GM12878 (cell line): Measurements from ENCODE around the gene WDR75. TPM values are rescaled to one million over a fixed set of nuclear protein-coding genes. Genes with fewer than 3 reads are reported as not detected.

ENCODE experiments used
- ATAC-seq: fragments of 200-7000 bp; cut with Tn5 transposase; 3 replicates; pipeline ENCODE4 v1.9.1; 2020; ENCODE audit warnings: mild to moderate bottlenecking, moderate library complexity
- BruUV-seq: library from RNA; stranded (reverse); fragments of 400-500 nt; replicated peaks from 2 replicates; lab custom pipeline; 2021; lab: Mats Ljungman, UMichigan
- CTCF ChIA-PET: fragments of 300-600 bp; sonication (Branson Sonifier 250); formaldehyde crosslinking; extraction: SDS; loops from one replicate; lab custom pipeline; 2021; ENCODE audit warnings: inconsistent platforms; lab: Yijun Ruan, JAX
- POLR2A ChIA-PET: fragments of 350-600 bp; formaldehyde crosslinking; extraction: SDS; loops from one replicate; lab custom pipeline; 2021; ENCODE audit warnings: inconsistent platforms; lab: Charles Lee
- RAD21 ChIA-PET: fragments of 300-600 bp; sonication (Branson Sonifier 250); formaldehyde crosslinking; loops from one replicate; lab custom pipeline; 2023; ENCODE audit warnings: antibody characterized with exemption; ENCODE audit not compliant: unreplicated experiment; lab: Charles Lee
- SMC1A ChIA-PET: fragments of 300-600 bp; sonication (Branson Sonifier 250); formaldehyde crosslinking; loops from one replicate; lab custom pipeline; 2023; ENCODE audit not compliant: unreplicated experiment, uncharacterized antibody; lab: Charles Lee
- DNase-seq: peaks from one replicate; pipeline ENCODE4 v3.0.0-alpha.2; 2011; ENCODE audit warnings: low read depth, low spot score
- FAIRE-seq: peaks from 3 replicates; lab custom pipeline; 2011; peaks lifted over from hg19 to GRCh38; lab: Jason Lieb, UNC
- H2AFZ ChIP-seq: 2 replicates; pipeline ENCODE4 v1.6.0; 2011; ENCODE audit warnings: low read depth, low read length, control low read depth; ENCODE audit not compliant: control insufficient read depth
- H3K27ac ChIP-seq: 2 replicates; pipeline ENCODE4 v1.5.1; 2011; ENCODE audit warnings: control low read depth; ENCODE audit not compliant: control insufficient read depth, insufficient read depth
- H3K27me3 ChIP-seq, 2 experiments: replicated peaks in 1 of 2; 2 replicates each; pipeline versions ENCODE4 v1.6.0 to v1.6.1; 2011; ENCODE audit warnings: low read length in 1 of 2; ENCODE audit not compliant: control insufficient read depth in 2 of 2, insufficient read depth in 2 of 2
- H3K36me3 ChIP-seq, 2 experiments: 2 replicates each; pipeline ENCODE4 v1.5.1; 2011; ENCODE audit warnings: low read length in 1 of 2; ENCODE audit not compliant: control insufficient read depth in 2 of 2, insufficient read depth in 2 of 2
- H3K4me1 ChIP-seq: 2 replicates; pipeline ENCODE4 v1.6.1; 2011; ENCODE audit warnings: mild to moderate bottlenecking, low read length, moderate library complexity, mixed read lengths; ENCODE audit not compliant: control insufficient read depth, insufficient read depth
- H3K4me2 ChIP-seq: 2 replicates; pipeline ENCODE4 v1.6.0; 2011; ENCODE audit warnings: control low read depth; ENCODE audit not compliant: control insufficient read depth, insufficient read depth
- H3K4me3 ChIP-seq: fragments of 200-600 bp; sonication (generic); 2 replicates; pipeline ENCODE4 v1.5.1; 2016
- H3K79me2 ChIP-seq: 2 replicates; pipeline ENCODE4 v1.6.0; 2011; ENCODE audit warnings: low read length; ENCODE audit not compliant: control insufficient read depth, insufficient read depth
- H3K9ac ChIP-seq: 2 replicates; pipeline ENCODE4 v1.8.0; 2011; ENCODE audit warnings: low read length, control low read depth, mixed read lengths; ENCODE audit not compliant: control insufficient read depth, insufficient read depth
- H3K9me3 ChIP-seq: replicated peaks from 3 replicates; pipeline ENCODE4 v1.5.1; 2011; ENCODE audit warnings: mild to moderate bottlenecking, low read length; ENCODE audit not compliant: control insufficient read depth, insufficient read depth
- H4K20me1 ChIP-seq: 2 replicates; pipeline ENCODE4 v1.6.0; 2011; ENCODE audit not compliant: control insufficient read depth, insufficient read depth
- BRCA1 ChIP-seq: IDR thresholded peaks from 2 replicates; pipeline ENCODE4 v1.6.1; 2011; ENCODE audit warnings: low read depth, low read length, improper control_type of control experiment
- EED ChIP-seq: sonication (generic); IDR thresholded peaks from 2 replicates; pipeline ENCODE4 v1.6.1; 2016; ENCODE audit warnings: antibody characterized with exemption, low read depth
- FOS ChIP-seq: IDR thresholded peaks from 3 replicates; pipeline ENCODE4 v1.6.1; 2011; ENCODE audit warnings: borderline replicate concordance; ENCODE audit not compliant: insufficient read length; ENCODE audit errors: extremely low read depth
- FOXK2 ChIP-seq: fragments of 450-650 bp; IDR thresholded peaks from 2 replicates; pipeline ENCODE4 v1.6.1; 2017; ENCODE audit warnings: mild to moderate bottlenecking, moderate library complexity
- HDAC2 ChIP-seq: fragments of 200-600 bp; sonication (generic); IDR thresholded peaks from 2 replicates; pipeline ENCODE4 v1.6.1; 2017
- MYB ChIP-seq: fragments of 150-350 bp; IDR thresholded peaks from 2 replicates; pipeline ENCODE4 v1.6.1; 2014; ENCODE audit warnings: mild to moderate bottlenecking, low read depth, low read length, borderline replicate concordance
- NR2F1 ChIP-seq: fragments of 450-650 bp; conservative IDR thresholded peaks from 2 replicates; pipeline ENCODE4 v1.6.1; 2017; ENCODE audit warnings: mild to moderate bottlenecking
- RELA ChIP-seq: fragments of 450-650 bp; IDR thresholded peaks from 2 replicates; pipeline ENCODE4 v1.8.0; 2014; ENCODE audit warnings: borderline replicate concordance; ENCODE audit not compliant: partially characterized antibody
- TCF12 ChIP-seq: IDR thresholded peaks from 2 replicates; pipeline ENCODE4 v1.6.1; 2011; ENCODE audit warnings: low read depth, mild to moderate bottlenecking, low read length
- ZSCAN29 ChIP-seq: fragments of 450-650 bp; IDR thresholded peaks from 2 replicates; pipeline ENCODE4 v1.6.1; 2017; ENCODE audit warnings: mild to moderate bottlenecking, moderate library complexity
- WGBS: methylation state at CpG from one replicate; pipeline ENCODE4 v1.1.6; 2016; ENCODE audit warnings: low lambda C conversion rate; ENCODE audit not compliant: insufficient replicate concordance, insufficient coverage; ENCODE audit errors: missing lambda C conversion rate; 5-methylcytosine and 5-hydroxymethylcytosine counted together
- in situ Hi-C: fragments of 300-500 bp; cut with MboI; formaldehyde crosslinking; loops from 9 replicates; pipeline ENCODE4 v1.14.3; 2018; ENCODE audit warnings: mixed read lengths
- intact Hi-C: fragments of 100-400 bp; cut with micrococcal nuclease; formaldehyde crosslinking; loops from one replicate; pipeline ENCODE4 v1.14.2; 2022; ENCODE audit not compliant: unreplicated experiment
- polyA plus RNA-seq, 11 experiments: library from polyadenylated mRNA; depleted of rRNA in 4 of 11; unstranded in 6 of 11; stranded (reverse) in 5 of 11; fragments of >200 nt; fragmentation: Nextera tagmentation in 4 of 11; fragmentation: Illumina TruSeq in 1 of 11; extraction: Ambion mirVana in 4 of 11; extraction: Trizol in 1 of 11; gene quantifications; 1 replicate in 1 of 11; 2 replicates in 10 of 11; pipeline versions ENCODE4 v1.2.1 to v1.2.3, GENCODE V29; 2011 to 2016; ENCODE audit warnings: inconsistent platforms in 2 of 11, missing spikeins in 2 of 11, low read depth in 1 of 11
- total RNA-seq, 4 experiments: library from RNA; depleted of rRNA in 3 of 4; stranded (reverse); fragments of >200 nt in 3 of 4; fragmentation: Illumina TruSeq in 1 of 4; extraction: Trizol in 1 of 4; gene quantifications; 2 replicates each; pipeline versions ENCODE4 v1.2.1 to v1.2.3, GENCODE V29; 2013 to 2021
- TF ChIP-seq, protein P1 (sequence below): IDR thresholded peaks from 2 replicates; pipeline ENCODE4 v1.6.1; 2012; ENCODE audit warnings: improper control_type of control experiment, low read depth, low read length; ENCODE audit not compliant: insufficient replicate concordance
- TF ChIP-seq, protein P2 (sequence below): fragments of 150-350 bp; IDR thresholded peaks from 2 replicates; pipeline ENCODE4 v1.6.1; 2014; ENCODE audit warnings: mild to moderate bottlenecking, low read depth, low read length
- TF ChIP-seq, protein P3 (sequence below): fragments of 450-650 bp; IDR thresholded peaks from 2 replicates; pipeline ENCODE4 v1.6.1; 2016; ENCODE audit warnings: mild to moderate bottlenecking, moderate library complexity, borderline replicate concordance

Gene WDR75
- total and polyA plus RNA-seq, 10 of the 15 experiments (the other 5 are each of a cell fraction or from before 2014, with no cell fraction given), result 53.1 to 98.5 (median 71.5) TPM

GRCh38 chr2:189406586-189407233, 34.6 kb upstream of the WDR75 start:
- Histone ChIP-seq H3K36me3 (no peaks in the 10 kb centered on the region), H3K27ac (no peak overlapping the region), H3K79me2 (no peaks in the 10 kb centered on the region), H3K27me3 (no peaks in the 10 kb centered on the region), H3K4me3 (no peak overlapping the region), H3K4me1 (no peaks in the 10 kb centered on the region), H2AFZ (no peak overlapping the region), H3K9me3 (no peaks in the 10 kb centered on the region), H4K20me1 (no peaks in the 10 kb centered on the region), H3K4me2 (no peak overlapping the region), H3K9ac (no peak overlapping the region)
- SMC1A ChIA-PET, result interaction anchor here (0.9 to 2.5 kb wide), 11 partner anchors 8 to 884 kb away, joined by 3 to 10 read pairs (median 4); no protein-coding TSS in a partner anchor
- FAIRE-seq, result no peak
- intact Hi-C loops (no loop called here), in situ Hi-C loops (no loop called here)
- RAD21 ChIA-PET, result interaction anchor here (0.9 to 1.8 kb wide), 5 partner anchors 11 to 428 kb away, joined by 3 to 9 read pairs (median 4); no protein-coding TSS in a partner anchor
- no peak for DNase-seq
- CTCF ChIA-PET, result interaction anchor here (0.9 to 2.8 kb wide), 8 partner anchors 263 to 882 kb away, joined by 3 to 13 read pairs (median 4); no protein-coding TSS in a partner anchor
- ATAC-seq, result no peak
- POLR2A ChIA-PET, result no interaction called here
- no TSS peak for BruUV-seq
- 0% methylated on average over 1 of the region's 1 CpG for WGBS
- no peak for TF ChIP-seq EED
- TF ChIP-seq RELA, result no peak
- TF ChIP-seq TCF12, result no peak
- TF ChIP-seq, protein P1, sequence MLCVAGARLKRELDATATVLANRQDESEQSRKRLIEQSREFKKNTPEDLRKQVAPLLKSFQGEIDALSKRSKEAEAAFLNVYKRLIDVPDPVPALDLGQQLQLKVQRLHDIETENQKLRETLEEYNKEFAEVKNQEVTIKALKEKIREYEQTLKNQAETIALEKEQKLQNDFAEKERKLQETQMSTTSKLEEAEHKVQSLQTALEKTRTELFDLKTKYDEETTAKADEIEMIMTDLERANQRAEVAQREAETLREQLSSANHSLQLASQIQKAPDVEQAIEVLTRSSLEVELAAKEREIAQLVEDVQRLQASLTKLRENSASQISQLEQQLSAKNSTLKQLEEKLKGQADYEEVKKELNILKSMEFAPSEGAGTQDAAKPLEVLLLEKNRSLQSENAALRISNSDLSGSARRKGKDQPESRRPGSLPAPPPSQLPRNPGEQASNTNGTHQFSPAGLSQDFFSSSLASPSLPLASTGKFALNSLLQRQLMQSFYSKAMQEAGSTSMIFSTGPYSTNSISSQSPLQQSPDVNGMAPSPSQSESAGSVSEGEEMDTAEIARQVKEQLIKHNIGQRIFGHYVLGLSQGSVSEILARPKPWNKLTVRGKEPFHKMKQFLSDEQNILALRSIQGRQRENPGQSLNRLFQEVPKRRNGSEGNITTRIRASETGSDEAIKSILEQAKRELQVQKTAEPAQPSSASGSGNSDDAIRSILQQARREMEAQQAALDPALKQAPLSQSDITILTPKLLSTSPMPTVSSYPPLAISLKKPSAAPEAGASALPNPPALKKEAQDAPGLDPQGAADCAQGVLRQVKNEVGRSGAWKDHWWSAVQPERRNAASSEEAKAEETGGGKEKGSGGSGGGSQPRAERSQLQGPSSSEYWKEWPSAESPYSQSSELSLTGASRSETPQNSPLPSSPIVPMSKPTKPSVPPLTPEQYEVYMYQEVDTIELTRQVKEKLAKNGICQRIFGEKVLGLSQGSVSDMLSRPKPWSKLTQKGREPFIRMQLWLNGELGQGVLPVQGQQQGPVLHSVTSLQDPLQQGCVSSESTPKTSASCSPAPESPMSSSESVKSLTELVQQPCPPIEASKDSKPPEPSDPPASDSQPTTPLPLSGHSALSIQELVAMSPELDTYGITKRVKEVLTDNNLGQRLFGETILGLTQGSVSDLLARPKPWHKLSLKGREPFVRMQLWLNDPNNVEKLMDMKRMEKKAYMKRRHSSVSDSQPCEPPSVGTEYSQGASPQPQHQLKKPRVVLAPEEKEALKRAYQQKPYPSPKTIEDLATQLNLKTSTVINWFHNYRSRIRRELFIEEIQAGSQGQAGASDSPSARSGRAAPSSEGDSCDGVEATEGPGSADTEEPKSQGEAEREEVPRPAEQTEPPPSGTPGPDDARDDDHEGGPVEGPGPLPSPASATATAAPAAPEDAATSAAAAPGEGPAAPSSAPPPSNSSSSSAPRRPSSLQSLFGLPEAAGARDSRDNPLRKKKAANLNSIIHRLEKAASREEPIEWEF, result no peak
- no peak for TF ChIP-seq FOXK2
- TF ChIP-seq, protein P2, sequence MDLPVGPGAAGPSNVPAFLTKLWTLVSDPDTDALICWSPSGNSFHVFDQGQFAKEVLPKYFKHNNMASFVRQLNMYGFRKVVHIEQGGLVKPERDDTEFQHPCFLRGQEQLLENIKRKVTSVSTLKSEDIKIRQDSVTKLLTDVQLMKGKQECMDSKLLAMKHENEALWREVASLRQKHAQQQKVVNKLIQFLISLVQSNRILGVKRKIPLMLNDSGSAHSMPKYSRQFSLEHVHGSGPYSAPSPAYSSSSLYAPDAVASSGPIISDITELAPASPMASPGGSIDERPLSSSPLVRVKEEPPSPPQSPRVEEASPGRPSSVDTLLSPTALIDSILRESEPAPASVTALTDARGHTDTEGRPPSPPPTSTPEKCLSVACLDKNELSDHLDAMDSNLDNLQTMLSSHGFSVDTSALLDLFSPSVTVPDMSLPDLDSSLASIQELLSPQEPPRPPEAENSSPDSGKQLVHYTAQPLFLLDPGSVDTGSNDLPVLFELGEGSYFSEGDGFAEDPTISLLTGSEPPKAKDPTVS, result no peak
- TF ChIP-seq, protein P3, sequence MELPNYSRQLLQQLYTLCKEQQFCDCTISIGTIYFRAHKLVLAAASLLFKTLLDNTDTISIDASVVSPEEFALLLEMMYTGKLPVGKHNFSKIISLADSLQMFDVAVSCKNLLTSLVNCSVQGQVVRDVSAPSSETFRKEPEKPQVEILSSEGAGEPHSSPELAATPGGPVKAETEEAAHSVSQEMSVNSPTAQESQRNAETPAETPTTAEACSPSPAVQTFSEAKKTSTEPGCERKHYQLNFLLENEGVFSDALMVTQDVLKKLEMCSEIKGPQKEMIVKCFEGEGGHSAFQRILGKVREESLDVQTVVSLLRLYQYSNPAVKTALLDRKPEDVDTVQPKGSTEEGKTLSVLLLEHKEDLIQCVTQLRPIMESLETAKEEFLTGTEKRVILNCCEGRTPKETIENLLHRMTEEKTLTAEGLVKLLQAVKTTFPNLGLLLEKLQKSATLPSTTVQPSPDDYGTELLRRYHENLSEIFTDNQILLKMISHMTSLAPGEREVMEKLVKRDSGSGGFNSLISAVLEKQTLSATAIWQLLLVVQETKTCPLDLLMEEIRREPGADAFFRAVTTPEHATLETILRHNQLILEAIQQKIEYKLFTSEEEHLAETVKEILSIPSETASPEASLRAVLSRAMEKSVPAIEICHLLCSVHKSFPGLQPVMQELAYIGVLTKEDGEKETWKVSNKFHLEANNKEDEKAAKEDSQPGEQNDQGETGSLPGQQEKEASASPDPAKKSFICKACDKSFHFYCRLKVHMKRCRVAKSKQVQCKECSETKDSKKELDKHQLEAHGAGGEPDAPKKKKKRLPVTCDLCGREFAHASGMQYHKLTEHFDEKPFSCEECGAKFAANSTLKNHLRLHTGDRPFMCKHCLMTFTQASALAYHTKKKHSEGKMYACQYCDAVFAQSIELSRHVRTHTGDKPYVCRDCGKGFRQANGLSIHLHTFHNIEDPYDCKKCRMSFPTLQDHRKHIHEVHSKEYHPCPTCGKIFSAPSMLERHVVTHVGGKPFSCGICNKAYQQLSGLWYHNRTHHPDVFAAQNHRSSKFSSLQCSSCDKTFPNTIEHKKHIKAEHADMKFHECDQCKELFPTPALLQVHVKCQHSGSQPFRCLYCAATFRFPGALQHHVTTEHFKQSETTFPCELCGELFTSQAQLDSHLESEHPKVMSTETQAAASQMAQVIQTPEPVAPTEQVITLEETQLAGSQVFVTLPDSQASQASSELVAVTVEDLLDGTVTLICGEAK, result no peak
- TF ChIP-seq HDAC2, result no peak
- no peak for TF ChIP-seq ZSCAN29
- no peak for TF ChIP-seq BRCA1
- TF ChIP-seq MYB, result no peak
- TF ChIP-seq NR2F1, result no peak
- no peak for TF ChIP-seq FOS
